RWPE2 (cell line): ENCODE data around the gene MISP.

Experiments
- ATAC-seq: fragments of 200-7000 bp; cut with Tn5 transposase; 3 replicates; pipeline ENCODE4 v1.9.1; 2021; ENCODE audit warnings: low read depth
- DNase-seq: peaks from one replicate; pipeline ENCODE4 v3.0.0-alpha.2; 2020; ENCODE audit warnings: low spot score
- H3K27ac ChIP-seq: fragments of 450-650 bp; 2 replicates; pipeline ENCODE4 v1.5.1; 2017; ENCODE audit warnings: mild to moderate bottlenecking; ENCODE audit not compliant: poor library complexity, severe bottlenecking
- H3K27me3 ChIP-seq: fragments of 250-450 bp; sonication (Bioruptor Pico); 2 replicates; pipeline ENCODE4 v1.5.1; 2021; ENCODE audit warnings: mild to moderate bottlenecking, moderate library complexity; ENCODE audit not compliant: insufficient read depth, poor library complexity, severe bottlenecking
- H3K36me3 ChIP-seq: fragments of 250-450 bp; sonication (Bioruptor Pico); 2 replicates; pipeline ENCODE4 v1.5.1; 2020; ENCODE audit warnings: low read depth, mild to moderate bottlenecking, moderate library complexity
- H3K4me1 ChIP-seq: fragments of 250-450 bp; sonication (Bioruptor Pico); 2 replicates; pipeline ENCODE4 v1.5.1; 2021; ENCODE audit warnings: mild to moderate bottlenecking, moderate library complexity; ENCODE audit not compliant: insufficient read depth, poor library complexity, severe bottlenecking
- H3K4me3 ChIP-seq: fragments of 250-450 bp; sonication (Bioruptor Pico); 2 replicates; pipeline ENCODE4 v1.5.1; 2021; ENCODE audit warnings: mild to moderate bottlenecking, moderate library complexity; ENCODE audit not compliant: severe bottlenecking
- H3K9me3 ChIP-seq: fragments of 250-450 bp; sonication (Bioruptor Pico); 2 replicates; pipeline ENCODE4 v1.5.1; 2021; ENCODE audit warnings: mild to moderate bottlenecking, moderate library complexity; ENCODE audit not compliant: severe bottlenecking
- TF ChIP-seq, protein P1 (sequence below): fragments of 450-650 bp; IDR thresholded peaks from one replicate; pipeline ENCODE4 v1.5.1; 2017; ENCODE audit warnings: mild to moderate bottlenecking, moderate library complexity; ENCODE audit not compliant: poor library complexity, severe bottlenecking

The MISP gene

DNA sequence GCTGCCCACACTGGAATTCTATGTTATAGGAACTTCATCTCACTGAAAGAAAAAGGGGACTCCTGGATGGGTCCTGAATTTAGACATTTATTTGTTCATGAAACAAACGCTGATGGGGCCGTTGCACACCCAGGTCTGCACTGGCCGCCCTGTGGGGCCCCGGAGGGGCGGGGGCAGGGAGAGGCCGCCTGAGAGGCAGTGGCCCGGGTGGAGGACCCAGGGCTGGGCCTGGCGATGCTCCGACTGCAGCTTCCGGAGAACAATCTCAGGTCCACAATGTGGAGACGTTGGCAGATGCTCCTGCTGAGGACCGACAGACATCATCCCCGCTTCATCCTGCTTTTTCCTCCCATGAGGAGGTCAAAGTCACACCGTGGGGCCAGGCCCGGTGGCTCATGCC is 30.0 kb downstream of the MISP start:
- Histone ChIP-seq H3K4me3 (no peak overlapping the region), H3K9me3 (no peaks in the 10 kb centered on the region), H3K36me3 (peaks cover 4% of the 10 kb centered on the region), H3K27me3 (no peaks in the 10 kb centered on the region), H3K4me1 (peaks cover 27% of the 10 kb centered on the region), H3K27ac (peak overlapping the region; percentile 89)
- ATAC-seq (no peak), DNase-seq (no peak)
- TF ChIP-seq, protein P1, sequence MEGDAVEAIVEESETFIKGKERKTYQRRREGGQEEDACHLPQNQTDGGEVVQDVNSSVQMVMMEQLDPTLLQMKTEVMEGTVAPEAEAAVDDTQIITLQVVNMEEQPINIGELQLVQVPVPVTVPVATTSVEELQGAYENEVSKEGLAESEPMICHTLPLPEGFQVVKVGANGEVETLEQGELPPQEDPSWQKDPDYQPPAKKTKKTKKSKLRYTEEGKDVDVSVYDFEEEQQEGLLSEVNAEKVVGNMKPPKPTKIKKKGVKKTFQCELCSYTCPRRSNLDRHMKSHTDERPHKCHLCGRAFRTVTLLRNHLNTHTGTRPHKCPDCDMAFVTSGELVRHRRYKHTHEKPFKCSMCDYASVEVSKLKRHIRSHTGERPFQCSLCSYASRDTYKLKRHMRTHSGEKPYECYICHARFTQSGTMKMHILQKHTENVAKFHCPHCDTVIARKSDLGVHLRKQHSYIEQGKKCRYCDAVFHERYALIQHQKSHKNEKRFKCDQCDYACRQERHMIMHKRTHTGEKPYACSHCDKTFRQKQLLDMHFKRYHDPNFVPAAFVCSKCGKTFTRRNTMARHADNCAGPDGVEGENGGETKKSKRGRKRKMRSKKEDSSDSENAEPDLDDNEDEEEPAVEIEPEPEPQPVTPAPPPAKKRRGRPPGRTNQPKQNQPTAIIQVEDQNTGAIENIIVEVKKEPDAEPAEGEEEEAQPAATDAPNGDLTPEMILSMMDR, result no peak

DNA sequence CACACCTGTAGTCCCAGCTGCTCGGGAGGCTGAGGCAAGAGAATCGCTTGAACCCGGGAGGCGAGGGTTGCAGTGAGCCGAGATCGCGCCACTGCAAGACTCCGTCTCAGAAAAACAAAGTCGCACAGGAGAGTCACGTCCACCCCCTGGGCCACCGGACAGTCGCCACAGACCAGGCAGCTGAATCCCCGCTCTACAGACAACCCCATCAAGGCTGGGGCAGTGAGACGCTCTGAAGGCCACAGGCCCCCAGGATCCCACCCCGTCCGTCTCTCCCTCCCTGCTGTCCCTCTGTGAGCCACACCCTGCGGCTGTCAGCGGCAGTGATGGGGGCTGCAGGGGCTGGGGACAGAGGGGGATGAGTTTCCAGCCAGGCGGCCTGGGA is 30.9 kb downstream of the MISP start:
- Histone ChIP-seq H3K27me3 (no peaks in the 10 kb centered on the region), H3K27ac (peak overlapping the region; percentile 89), H3K9me3 (no peaks in the 10 kb centered on the region), H3K36me3 (peaks cover 4% of the 10 kb centered on the region), H3K4me3 (peak overlapping the region; percentile 42), H3K4me1 (peaks cover 27% of the 10 kb centered on the region)
- no peak for ATAC-seq
- TF ChIP-seq, protein P1, result no peak
- DNase-seq, result no peak

DNA sequence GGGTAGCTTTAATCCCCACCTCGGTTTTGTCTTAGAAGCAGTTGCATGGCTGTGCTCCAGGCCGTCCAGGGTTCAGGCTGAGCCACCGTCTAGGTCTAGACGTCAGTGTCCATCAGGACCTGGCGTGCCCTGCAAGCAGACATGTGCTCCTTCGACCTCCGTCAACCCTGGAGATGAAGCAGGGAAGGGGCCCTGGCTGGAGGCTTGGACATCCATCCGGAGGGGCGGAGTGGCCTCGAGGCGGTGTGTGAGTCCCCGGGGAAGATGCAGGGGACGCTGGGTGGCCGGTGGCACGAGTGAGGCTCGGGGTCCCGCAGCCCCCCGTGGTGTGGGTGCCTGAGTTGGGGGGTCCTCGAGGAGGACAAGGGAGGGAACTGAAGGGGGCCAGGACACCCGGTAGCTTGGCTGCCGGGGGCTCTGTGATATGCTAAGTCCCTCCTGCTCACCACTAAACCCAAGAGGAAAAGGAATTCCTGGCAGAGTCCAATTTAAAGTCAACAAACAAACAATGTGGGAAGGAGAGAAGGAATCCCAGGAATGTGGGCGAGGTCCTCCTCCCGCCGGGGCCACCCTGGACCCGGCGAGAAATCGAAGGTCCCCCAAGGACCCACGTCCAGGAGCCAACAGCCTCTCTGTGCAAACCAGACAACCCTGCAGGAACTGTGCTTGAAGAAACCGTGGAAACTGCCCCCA is 31.4 kb downstream of the MISP start:
- ATAC-seq (peak; percentile 78), DNase-seq (no peak)
- peak overlapping the region; percentile 42 for H3K4me3 ChIP-seq

DNA sequence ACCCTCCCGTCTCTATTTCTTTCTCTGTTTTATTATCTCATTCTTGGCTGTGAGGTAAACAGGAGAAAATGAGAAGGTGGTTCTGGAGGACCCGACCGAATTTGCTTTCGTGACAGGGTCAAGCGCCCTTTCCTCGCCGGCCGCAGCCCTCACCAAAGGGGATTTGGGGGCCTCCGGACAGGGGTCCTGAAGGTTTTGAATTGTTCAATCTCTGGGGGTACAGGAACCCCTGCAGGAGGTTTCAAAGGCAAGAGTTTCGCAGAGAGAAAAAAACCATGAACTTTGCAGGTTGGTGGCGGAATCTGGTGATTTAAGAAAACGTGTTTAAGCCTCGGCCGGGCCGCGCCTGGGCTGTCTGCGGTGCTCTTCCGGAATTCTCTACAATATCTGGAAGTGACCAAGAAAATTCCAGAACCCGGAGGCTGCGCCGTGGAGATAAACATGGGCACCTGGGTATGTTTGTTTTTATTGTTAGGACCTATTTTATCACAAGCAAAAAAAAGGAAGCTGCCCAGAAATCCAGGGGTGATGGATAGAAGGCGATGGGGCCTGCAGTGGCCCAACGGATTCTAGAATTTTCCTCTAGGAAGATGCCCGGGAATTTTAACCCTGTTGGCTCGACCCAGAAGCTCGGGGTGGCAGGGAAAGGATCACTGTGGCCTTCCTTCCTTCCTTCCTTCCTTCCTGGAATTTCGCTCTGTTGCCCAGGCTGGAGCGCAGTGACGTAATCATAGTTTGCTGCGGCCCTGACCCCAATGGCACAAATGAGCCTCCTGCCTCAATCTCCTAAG is 32.2 kb downstream of the MISP start:
- TF ChIP-seq, protein P1, result no peak
- DNase-seq (no peak), ATAC-seq (no peak)
- Histone ChIP-seq H3K27me3 (no peaks in the 10 kb centered on the region), H3K9me3 (no peaks in the 10 kb centered on the region), H3K27ac (peak overlapping the region; percentile 89), H3K4me1 (peaks cover 27% of the 10 kb centered on the region), H3K4me3 (peak overlapping the region; percentile 42), H3K36me3 (peaks cover 4% of the 10 kb centered on the region)

More for the DNA sequence above, 31.4 kb downstream of the MISP start:
- Histone ChIP-seq H3K9me3 (no peaks in the 10 kb centered on the region), H3K27ac (peak overlapping the region; percentile 89), H3K27me3 (no peaks in the 10 kb centered on the region), H3K36me3 (peaks cover 4% of the 10 kb centered on the region), H3K4me1 (peaks cover 27% of the 10 kb centered on the region)
- TF ChIP-seq, protein P1, result no peak

DNA sequence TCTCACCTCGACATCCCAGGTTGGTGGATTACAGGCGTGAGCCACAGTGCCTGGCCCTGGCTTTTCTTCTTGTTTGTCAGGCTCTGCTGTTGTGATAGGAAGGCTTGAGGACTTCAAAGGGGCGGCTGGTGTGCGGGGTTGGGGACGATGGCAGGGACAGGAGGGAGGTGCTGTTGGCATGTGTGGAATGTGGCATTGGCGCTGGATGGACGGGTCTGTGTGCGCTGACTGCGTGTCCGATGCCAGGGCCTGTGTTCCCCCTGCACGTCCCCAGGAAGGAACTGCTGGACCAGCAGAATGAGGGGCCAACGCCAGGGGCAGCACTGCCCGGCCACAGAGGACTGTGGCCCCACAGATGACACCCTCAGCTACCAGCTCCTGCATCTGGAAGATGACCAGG is 33.6 kb downstream of the MISP start:
- ATAC-seq (no peak), DNase-seq (no peak)
- H3K36me3 ChIP-seq, result peaks cover 4% of the 10 kb centered on the region
- no peaks in the 10 kb centered on the region for H3K9me3 ChIP-seq
- peak overlapping the region; percentile 42 for H3K4me3 ChIP-seq
- TF ChIP-seq, protein P1, result no peak
- H3K27ac ChIP-seq, result peak overlapping the region; percentile 89
- peaks cover 26% of the 10 kb centered on the region for H3K4me1 ChIP-seq
- no peaks in the 10 kb centered on the region for H3K27me3 ChIP-seq
